ENCODE results near the gene CSNK2B. TPM values are rescaled to one million over a fixed set of nuclear protein-coding genes. Genes with fewer than 3 reads are reported as not detected.

The CSNK2B gene
- total and polyA plus RNA-seq, 9 of the 15 experiments (the other 6 are each of a cell fraction or from before 2014, with no cell fraction given), result 120 to 1,126 (median 529) TPM

- TF ChIP-seq REST (IDR thresholded peaks at IDR 0.05; ENCODE audit: borderline replicate concordance), result no peak
- 0 out of 2 replicates have a peak, but pooled peaks have one; percentile 30 for TF ChIP-seq REST (CRISPR knock-in tag; IDR thresholded peaks at IDR 0.05; ENCODE audit: low read depth)
- 0 out of 2 replicates have a peak, but pooled peaks have one; percentile 13 for TF ChIP-seq IRF2 (CRISPR knock-in tag; IDR thresholded peaks at IDR 0.05)
- no peak for TF ChIP-seq HDAC3 (IDR thresholded peaks at IDR 0.05; ENCODE audit: borderline replicate concordance, partially characterized antibody)
- TF ChIP-seq RBFOX2 (IDR thresholded peaks at IDR 0.05; ENCODE audit: low read depth, low read length), result peak; percentile 34; the same call in 1 of the 2 replicates
- no peak for TF ChIP-seq ZNF445 (CRISPR knock-in tag; IDR thresholded peaks at IDR 0.05; ENCODE audit: low read depth)
- TF ChIP-seq STAG1 (CRISPR knock-in tag; IDR thresholded peaks at IDR 0.05; ENCODE audit: borderline replicate concordance), result 0 out of 2 replicates have a peak, but pooled peaks have one; percentile 12
- TF ChIP-seq YY1 (IDR thresholded peaks at IDR 0.05; ENCODE audit: borderline replicate concordance in 1 of 3, control insufficient read depth in 1 of 3, extremely low read depth in 1 of 3, insufficient read depth in 3 of 3, insufficient read length in 1 of 3, insufficient replicate concordance in 2 of 3, low read depth in 1 of 3, low read length in 2 of 3), result peak in 1 of 3 experiments; percentile 25
These were observed 21.4 kb downstream of the CSNK2B start (continued) for GRCh38 chr6:31687321-31687720.
